HG03460 (cell line): ENCODE measurements around the gene MED10.

Experiments used
- ATAC-seq: cut with Tn5 transposase; IDR thresholded peaks from one replicate; pipeline ENCODE4 v1.9.1; 2021; ENCODE audit not compliant: unreplicated experiment

Gene MED10, protein sequence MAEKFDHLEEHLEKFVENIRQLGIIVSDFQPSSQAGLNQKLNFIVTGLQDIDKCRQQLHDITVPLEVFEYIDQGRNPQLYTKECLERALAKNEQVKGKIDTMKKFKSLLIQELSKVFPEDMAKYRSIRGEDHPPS

DNA sequence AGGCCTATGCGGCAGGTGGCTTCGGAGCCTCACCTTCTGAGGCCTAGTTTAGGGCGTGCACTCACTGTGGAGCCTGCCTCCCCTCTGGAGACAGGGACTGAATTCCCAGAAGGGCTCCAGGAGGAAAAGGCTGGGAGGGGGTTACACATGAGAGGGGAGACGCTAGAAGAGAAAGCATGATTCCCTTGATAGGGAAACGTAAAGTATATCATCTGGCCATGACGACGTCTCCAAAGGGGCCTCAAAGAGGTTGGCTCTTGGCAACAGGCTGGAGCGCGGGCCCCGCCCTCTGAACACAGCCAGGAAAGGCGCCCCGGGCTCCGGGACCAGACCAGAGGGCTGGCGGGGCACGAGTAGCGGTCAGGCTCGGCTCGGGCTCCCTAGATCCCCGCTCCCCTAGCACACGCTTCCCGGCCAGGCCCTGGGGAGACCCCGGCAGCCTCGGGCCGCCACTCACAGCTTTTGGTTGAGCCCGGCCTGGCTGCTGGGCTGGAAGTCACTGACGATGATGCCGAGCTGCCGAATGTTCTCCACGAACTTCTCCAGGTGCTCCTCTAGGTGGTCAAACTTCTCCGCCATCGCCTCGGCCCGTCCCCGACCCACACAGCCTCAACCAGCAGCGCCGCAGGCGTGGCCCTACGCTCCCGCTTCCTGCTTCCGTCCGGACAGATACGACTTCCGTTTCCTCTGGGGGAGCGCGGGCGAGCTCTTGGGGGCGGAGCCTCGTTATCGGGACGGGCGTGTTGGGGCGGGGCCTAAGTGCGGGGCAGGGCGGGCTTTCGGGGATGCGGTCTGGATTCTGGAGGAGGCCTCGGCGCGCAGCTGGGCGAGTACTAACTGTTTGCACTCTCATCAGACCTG, at the start of gene MED10:
Gene MED10 (minus strand): TSS at position 643 of the 861 bp plus-strand sequence. CDS start 64 bp downstream, at position 579.
- ATAC-seq: peak; percentile 98

DNA sequence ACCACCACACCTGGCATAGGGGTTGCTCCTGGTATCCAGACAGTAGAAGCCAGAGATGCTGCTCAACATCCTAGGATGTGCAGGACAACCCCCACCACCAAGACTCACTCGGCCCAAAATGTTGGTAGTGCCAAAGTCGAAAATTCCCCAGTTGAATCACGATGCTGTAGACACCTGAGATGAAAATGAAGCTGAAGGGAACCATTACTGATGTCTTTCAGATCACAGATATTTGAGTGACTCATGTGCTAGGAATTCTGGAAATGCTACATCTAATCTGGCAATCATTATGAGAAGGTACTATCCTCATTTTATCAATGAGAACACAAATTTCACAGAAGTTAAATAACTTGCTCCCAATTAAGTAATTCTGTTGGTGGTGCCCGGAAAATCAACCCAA, 49.3 kb upstream of the MED10 start:
- no peak for ATAC-seq

DNA sequence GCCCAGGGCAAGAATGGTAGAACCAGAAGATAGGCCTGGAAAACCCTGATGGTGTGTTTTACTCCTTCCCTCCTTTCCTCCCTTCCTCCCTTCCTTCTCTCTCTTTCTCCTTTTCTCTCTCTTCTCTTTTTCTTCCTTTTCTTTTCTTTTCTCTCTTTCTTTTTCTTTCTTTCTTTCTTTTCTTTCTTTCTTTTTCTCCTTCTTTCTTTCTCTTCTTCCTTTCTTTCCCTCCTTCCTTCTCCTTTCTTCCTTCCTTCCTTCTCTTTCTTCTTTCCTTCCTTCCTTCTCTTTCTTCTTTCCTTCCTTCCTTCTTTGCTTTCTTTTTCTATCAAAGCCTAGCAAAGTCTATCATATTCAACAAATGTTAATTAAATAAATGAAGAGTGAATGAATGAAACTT, 46.4 kb upstream of the MED10 start:
- ATAC-seq: no peak

DNA sequence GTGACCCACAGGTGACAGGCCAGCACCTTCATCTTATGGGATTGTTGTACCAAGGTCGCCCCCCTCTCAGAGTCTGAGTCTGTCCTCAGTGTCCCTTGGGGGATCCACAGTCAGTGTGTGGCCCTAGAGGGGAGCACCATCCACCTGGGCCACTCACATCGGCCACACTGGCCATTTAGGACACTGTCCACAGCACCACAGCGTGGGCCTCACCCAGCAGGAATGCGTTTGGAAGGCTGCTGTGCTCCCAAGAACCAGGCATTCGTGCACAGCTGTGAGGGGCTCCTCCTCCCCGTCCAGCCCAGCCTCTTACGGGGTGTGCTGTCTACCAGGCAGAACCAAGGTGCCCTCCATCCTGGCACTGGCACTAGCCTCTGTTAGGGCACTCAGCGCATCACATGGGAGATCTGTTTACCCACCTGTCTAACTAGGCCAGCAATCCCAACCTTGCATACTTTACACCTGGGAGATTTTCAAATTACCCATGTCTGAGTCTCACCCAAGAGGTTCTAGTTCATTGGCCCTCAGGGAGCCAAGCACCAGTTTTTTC, 45.8 kb upstream of the MED10 start:
- ATAC-seq: no peak

DNA sequence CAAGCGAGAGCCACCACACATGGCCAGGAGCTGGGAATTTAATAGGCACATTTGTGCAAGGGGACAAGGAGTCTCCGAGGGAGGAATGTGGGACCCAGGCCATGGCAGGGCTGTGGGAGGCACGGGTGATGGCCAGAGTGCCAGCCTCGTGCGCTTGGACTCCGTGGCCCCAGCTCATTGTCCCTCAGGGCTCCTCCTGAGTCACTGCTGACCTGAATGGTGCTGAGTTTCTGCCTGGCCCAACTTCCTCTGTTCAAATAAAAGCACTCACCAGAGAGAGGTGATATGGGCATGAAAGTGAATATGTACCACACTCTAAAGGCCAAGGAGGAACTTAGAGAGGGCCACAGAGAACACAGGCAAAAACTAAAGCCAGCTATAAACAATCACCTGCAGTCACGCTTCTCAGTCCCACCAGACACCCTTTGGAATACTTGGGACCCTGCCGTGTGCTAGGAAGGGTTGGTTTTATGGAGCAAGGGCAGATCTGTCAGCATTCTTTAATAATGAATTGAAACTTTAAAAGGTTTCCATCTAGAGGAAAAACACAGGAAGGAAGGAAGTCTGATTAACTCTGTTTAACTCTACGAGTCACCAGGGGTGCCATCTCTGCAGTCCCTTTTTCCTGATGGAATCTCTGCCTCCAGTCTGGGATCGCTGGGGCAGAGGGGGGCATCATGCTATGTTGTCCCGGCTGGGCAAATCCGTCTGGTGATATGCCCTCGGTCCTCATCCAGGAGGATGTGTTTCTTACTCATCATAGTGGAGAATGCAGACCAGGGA, 45.2 kb upstream of the MED10 start:
- no peak for ATAC-seq

DNA sequence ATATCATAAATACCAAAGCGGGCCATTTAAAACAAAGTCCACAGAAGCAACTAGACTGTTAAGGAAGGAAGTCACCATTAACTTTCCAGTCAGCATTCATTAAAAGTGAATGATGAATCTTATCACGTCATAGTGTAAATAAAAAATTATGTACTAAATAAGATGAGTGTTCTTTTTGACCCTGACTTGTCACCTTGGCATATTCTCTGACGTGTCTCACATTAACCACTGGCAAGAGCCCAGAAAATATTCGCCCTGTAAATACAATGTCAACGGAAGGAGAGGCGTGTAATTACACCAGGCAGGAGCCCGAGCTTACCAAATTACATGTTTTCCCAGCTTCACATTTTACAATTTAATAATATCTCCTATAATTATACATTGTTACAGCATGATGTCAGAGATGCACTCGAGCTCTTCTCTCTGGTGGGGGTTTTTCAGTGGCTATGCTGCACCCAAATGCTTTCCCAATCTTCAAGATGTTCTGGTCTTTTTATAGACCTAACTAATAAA, 41.0 kb upstream of the MED10 start:
- ATAC-seq: no peak

DNA sequence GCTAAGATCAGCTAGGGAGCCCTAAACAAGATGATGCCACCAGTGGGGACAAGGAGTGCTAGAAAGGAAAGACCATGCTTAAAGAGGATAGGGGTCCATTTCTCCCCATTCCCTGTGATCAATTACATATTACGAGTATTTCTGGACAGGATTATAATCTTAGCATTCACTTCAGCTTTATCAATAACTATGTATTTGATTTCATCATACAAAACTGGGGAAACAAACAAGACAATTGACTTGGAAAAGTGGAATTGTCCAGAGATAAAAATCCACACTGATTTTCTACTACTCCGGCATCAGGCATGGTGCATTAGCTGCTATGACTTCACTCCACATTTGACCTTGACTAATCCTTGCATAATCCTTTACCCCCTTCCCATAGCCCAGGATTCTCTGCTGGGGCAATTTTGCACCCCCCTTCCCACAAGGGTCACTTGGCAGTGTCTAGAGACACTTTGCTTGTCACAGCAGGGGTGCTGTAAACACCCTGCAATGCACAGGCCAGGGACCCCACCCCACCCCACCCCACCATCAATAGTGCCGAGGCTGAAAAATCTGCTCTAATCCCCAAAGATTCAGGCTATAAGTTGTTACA, 40.4 kb upstream of the MED10 start:
- no peak for ATAC-seq

DNA sequence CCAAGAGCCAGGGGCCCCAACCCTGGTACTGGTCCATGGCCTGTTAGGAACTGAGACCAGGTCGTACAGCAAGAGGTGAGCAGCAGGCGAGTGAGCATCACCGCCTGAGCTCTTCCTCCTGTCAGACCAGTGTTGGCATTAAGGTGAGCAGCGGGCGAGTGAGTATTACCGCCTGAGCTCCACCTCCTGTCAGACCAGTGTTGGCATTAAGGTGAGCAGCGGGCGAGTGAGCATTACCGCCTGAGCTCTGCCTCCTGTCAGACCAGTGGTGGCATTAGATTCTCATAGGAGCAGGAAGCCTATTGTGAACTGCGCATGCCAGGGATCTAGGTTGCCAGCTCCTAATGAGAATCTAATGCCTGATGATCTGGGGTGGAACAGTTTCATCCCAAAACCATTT, 39.3 kb upstream of the MED10 start:
- ATAC-seq: no peak

DNA sequence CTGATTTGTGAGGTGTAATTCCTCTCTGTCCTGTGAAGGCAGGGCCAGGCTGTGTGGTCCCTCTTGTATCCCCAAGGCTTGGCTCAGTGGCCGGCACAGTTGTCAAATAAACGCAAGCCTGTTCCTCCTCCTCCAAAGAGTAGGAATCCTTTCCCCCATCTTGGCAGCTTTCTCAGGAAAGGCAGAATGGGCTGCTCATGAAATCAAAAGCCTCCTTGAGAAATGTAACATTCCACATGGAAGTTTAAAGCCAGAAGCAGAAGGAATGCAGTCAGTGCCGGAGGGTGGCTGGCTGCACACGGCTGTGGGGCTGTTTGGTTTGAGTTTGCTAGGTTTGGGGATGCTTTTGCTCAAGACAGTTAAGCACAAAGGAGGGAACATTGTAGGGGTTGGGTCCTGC, 34.5 kb upstream of the MED10 start:
- ATAC-seq: no peak

DNA sequence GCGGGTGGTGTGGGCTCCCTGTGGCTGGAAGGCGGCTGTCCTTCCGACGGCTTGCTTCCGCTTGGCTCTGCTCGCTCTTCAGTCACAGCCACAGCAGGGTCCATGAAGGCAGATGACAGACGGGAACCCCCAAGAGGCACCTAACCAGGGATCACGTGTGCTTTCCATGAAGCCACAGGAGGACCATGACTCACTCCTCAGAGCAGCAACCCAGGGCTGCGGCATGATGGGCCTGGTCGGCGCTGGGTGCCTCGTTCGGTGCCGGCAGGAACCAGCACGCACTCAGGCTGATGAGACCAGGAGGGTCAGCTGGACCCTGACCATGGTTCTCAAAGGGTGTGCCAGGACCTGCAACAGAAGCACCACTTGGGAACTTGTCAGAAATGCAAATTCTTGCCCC, 32.8 kb upstream of the MED10 start:
- ATAC-seq: no peak

DNA sequence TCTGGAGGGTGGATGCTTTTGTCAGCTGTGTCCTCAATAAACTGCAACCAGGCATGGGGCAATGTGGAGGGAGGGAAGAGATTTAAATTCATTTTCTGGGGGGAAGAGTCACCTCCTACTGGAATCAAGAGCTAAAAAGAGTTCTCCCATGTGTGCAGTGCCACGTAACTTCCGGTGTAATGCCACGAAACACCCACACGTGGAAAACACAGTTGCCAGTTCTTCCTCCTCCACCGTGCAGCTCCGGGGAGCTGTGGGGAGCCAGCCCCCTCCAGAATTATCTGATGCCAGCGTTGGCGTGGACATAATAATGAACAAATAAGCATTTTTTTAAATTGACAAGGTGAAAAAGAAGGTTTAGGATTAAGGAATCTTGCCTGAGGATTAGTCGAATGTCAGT, 32.1 kb upstream of the MED10 start:
- ATAC-seq: no peak

DNA sequence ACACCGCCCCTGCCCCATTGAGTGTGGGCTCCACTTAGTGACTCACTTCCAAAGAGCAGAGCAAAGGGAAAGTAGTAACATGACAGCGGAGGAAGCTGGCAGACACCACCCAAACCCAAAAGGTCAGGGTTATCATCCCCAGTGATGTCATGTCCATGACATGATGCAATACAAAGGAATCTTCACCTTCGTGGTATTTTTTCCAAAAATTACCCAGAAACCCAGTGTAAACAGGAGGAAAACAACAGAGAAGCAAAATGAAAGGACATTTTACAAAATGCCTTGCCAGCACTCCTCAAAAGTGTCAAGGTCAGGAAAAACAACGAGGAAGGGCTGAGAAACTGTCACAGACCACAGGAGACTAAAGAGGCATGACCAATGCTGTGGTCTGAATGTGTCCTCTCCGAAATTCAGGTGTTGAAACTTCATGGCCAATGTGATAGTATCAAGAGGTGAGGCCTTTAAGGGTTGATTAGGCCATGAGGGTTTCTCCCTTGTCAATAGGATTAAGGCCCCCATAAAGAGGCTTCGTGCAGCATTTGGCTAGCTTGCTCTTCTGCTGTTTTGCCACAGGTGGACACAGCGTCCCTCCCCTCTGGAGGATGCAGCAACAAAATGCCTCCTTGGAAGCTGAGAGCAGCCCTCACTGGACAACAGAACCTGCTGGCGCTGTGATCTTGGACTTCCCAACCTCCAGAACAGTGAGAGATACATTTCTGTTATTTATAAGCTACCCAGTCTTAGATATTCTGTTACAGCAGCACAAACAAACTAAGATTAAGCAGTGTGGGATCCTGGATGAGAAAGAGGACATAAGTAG, 30.5 kb upstream of the MED10 start:
- no peak for ATAC-seq

DNA sequence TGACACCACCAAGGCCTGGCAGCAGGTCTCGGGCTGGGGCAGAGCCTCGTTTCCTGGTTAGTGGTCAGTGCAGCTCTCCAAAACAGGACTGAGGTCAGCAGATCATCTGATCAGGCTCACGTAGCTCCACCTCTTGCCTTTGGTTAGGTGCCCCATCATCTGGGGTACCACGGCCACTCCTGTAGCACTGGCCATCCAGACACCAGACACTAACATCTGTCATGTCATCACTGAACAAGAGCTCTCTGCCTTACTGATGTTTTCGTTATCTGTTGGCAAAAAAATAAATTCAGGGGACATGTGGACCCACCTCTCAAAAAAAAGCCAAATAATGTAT, 29.9 kb upstream of the MED10 start:
- ATAC-seq: no peak

DNA sequence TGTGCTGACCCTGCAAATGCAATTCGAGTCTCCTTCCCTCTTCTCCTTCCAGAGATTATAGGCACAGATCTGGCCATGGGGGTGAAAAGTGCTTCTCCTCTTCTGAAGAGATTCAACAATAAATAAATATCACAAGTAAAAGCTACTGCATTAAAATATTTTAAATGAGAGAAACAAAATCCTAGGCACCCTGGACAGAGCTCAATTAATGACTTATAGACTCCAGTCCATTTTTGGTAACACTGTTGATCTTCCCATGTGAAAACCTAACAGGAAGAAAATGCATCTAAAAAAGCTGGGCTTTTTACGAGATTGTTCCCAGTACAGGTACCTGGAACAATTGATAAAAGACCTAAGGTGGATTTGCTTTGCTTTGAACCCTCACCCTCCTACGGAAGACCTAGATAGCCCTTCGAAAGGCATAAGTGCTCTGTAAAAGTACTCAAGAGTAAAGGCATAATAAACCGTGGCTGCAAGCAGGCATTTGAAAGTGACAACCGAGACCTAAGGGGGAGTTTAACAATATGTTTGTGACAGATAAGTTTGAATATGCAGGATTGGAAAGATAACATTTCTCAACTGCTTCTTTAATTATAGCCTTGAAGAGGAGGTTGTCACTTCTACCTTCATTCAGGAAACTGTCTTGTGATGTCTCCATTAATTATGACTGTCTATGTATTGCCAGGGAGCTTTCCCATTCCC, 29.4 kb upstream of the MED10 start:
- ATAC-seq: no peak

DNA sequence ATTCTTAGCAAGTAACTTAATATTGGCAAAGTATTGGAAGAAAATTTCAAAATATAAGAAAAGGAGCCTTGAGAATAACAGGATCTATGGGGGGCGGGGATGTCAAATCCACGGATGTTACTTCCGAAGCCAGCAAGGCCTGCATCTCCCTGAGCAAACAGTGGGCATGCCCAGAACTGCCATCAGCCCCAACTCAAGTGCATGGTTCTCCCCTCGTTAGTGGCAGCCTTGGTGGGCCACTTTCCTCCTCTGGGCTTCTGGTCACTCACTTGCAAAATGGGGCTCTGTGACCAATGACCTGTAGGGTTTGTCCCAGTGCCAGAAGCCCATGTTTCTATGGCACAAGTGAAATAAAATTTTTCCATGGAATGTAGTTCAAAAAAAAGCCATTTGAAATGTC, 27.2 kb upstream of the MED10 start:
- ATAC-seq: no peak

DNA sequence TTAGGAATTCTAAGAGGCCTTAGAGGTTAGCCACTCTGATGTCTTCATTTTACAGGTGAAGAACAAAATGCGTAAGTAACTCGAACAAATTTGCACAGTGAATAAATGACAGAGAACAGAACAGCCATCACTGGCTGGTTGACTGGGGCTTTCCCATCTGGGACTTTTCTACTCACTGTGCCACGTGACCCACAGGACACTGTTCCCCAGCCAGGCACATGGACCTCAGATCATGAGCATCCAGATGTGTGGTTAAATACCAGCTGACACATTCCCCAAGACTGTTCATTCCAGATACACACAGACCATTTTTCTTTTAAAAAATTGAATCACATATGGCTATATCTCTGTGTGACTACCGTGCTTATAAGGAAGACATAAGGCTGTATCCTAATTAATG, 25.8 kb upstream of the MED10 start:
- ATAC-seq: no peak

DNA sequence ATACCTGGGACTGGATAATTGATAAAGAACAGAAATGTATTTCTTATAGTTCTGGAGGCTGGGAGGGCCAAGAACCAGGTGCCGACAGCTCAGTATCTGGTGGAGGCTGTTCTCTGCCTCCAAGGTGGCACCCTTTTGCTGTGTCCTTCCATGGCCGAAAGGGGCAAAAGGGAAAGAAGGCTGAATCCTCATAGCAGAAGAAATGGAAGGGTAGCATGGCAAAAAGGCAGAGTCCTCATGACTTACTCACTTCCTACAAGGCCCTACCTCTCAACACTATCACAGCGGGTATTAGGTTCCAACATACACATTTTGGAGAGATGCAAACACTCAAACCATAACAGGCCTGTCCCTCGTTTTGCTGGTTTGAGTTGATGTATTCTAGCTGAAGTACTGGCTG, 25.1 kb upstream of the MED10 start:
- ATAC-seq: no peak

DNA sequence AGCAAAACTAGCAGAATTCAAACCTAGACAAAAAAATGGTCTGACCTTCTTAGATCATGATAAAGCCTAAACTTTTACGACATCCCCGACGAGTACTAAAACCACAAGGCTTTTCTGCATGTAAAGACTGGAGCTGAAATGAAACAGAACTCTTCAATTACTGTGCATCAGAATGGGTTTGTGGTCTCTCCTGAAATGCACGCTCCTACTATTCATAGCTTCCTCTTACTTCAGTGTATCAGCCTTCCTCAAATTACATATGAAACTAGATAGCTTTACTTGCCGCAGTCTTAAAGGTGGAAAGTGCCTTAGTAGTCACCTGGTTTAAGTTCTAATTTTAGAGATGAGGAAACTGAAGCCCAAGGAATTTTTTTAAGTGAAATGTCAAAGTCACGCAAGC, 24.6 kb upstream of the MED10 start:
- no peak for ATAC-seq

DNA sequence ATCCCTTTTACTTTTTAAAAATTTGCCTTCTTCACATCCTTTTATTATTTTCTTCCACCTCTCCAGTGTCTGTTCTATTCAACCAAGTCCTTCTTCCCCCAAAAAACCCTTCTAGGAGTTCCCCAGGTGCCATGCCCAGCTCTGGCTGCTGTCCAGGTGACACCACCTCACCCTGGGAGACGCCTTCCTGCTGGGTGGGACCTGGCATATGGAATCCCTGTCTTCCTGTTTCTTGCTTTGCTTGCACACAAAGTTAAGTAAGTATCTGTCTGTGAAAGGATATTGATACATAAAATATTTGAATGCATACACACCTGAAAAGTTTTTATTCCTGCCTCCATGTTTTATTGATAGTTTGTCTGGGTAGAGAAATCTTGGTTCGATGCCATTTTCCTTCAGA, 23.1 kb upstream of the MED10 start:
- no peak for ATAC-seq
